Aortic smooth muscle cell (primary cell): ENCODE results near the gene BSPH1. TPM values are rescaled to one million over a fixed set of nuclear protein-coding genes. Genes with fewer than 3 reads are reported as not detected.

ENCODE experiments used
- total RNA-seq: library from RNA; depleted of rRNA; stranded (reverse); fragments of >200 nt; gene quantifications from 2 replicates; pipeline ENCODE4 v1.2.3, GENCODE V29; 2014

BSPH1 gene, protein sequence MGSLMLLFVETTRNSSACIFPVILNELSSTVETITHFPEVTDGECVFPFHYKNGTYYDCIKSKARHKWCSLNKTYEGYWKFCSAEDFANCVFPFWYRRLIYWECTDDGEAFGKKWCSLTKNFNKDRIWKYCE
- not detected in 2 replicates for total RNA-seq

GRCh38 chr19:47992070-47992469, at the start of gene BSPH1:
Gene BSPH1 (minus strand): TSS chr19:47992170. CDS start chr19:47992081, 89 bp downstream.

DNA sequence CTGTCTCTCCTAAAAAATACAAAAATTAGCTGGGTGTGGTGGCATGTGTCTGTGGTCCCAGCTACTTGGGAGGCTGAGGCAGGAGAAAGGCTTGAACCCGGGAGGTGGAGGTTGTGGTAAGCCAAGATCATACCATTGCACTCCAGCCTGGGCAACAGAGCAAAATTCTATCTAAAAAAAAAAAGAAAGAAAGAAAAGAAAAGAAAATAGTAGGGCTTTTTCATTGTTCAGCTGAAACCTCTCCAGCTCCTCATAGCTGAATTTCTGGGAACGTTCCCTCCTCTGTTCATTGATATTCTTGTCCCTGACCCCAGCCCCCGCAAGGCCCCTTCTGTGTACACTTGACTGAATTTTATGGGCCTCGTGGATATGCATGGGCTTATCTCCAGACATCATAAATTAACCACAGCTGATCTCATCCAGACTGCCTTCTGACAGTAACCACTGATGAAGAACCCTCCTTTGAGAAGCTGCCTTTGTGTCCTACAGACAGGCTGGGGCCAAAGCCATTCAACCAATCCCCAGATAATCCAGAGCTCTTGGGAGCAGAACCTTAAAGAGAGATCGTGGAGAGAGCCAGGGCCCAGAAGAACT, 2.3 kb upstream of the BSPH1 start, which contains the start of gene ELSPBP1:
ELSPBP1 (plus strand) TSS at position 424 of the 594 bp plus-strand sequence. CDS start 14,036 bp downstream, outside the sequence.

Other genes starting within 250 kb of the BSPH1 start
- 46.3 and 48.6 TPM in 2 replicates for gene NOP53, start 246.6 kb downstream of the BSPH1 start, total RNA-seq
- 257 and 284 TPM in 2 replicates for gene SELENOW, start 213.5 kb downstream of the BSPH1 start, total RNA-seq
- not detected in 2 replicates for gene TPRX1, start 187.6 kb downstream of the BSPH1 start, total RNA-seq
- not detected in 2 replicates for gene CRX, start 170.2 kb downstream of the BSPH1 start, total RNA-seq
- not detected in 2 replicates for gene TPRX2, start 132.9 kb downstream of the BSPH1 start, total RNA-seq
- not detected in 2 replicates for gene SULT2A1, start 105.9 kb downstream of the BSPH1 start, total RNA-seq
- not detected in 2 replicates for gene ELSPBP1, start 2.5 kb upstream of the BSPH1 start, total RNA-seq
- gene CABP5, start 51.9 kb upstream of the BSPH1 start, total RNA-seq: not detected in 2 replicates
- 22.1 and 57.8 TPM in 2 replicates for gene PLA2G4C, start 118.6 kb upstream of the BSPH1 start, total RNA-seq
- 27.2 and 52.7 TPM in 2 replicates for gene LIG1, start 178.2 kb upstream of the BSPH1 start, total RNA-seq
- gene ZSWIM9, start 178.5 kb upstream of the BSPH1 start, total RNA-seq: 1.4 and 2.1 TPM in 2 replicates